Activated CD8-positive, alpha-beta memory T cell treated with anti-CD3 and anti-CD28 coated beads, Interleukin-2, amount 50 U/mL, for 48 hours (primary cell): Measurements from ENCODE around the gene WWOX.

Experiments
- DNase-seq: peaks from one replicate; pipeline ENCODE4 v3.0.0-alpha.2; 2020

Gene WWOX

DNA sequence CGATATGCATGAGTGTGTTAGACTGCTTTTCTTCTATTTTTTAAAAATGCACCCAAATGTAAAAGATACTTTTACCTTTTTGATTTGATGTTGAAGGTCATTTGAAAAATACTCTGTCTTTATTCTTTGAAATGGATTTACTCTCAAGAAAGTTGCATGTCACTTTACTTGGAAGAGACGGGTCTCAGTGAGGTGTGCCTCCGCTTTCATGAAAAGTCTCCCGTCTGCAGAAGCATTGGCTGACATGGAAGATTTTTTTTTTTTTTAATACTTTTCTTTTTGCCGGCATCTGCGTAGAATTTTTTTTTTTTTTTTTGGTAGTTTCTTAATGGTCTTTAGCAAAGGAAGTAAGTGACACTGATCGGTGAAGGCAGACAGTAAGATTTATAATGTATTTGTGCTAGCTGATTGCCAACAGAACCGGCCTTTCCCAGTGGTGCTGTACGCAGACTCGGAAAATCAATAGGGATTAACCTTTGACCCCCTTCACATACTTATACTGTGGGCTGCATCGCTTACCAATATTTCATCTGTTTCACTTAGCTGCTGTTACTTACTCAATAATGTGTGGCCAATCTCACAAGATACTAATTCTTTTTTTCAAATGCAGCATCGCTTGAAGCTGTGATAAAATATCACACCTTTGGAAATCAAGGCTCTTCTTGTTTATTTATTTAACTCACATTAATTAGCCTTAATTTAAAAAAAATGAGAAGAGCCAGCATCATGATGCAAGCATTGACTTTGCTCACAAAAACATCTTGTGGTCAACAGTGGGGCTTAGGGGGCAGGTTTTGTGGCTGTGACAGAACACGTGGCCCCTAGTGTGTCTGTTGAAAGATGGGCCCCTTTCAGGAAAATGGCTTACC lies 383.9 kb downstream of the WWOX start:
- DNase-seq: no peak

DNA sequence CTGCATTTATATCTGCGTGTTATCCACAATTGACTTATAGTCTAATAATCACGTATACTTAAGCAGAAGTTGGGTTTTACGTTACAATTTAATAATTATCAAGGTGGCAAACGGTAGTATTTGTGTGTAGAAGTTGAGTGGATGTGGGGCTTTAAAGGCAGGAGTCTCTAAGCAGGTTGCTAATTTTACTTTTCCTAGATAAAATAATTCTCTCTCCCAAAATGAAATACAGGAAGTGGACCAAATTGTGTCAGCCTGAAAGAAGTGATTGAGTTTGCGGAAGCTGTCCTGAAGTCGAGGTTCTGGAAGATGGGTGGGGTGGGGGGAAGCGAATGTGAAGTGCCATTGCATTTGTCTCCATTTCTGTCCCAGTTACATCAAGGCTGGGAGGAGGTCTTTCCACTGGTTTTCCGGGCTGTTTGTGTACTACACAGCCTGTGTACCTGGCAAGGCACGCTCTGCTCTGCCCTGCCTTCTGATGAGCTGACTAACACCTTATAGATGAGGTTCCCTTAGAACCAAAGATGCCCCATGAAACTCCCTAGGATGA lies 385.1 kb downstream of the WWOX start:
- DNase-seq: no peak

- no peak for DNase-seq
Measured at GRCh38 chr16:78485188-78485916, 385.9 kb downstream of the WWOX start.

DNA sequence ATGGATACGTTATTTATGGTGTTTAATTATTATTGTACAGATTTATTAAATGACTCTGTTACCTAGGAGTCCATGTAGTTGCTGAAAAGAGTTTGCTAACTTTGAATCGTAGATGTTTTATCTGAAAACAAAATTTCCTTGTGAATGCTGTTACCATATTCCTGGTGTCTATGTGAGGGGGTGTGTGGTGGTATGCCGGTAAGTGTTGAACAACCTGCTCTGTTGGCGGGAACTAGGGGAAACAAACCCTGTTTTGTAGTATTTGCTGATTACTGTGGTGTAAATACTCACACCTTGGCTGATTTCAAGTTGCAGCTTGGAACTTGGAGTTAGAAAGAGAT lies 386.4 kb downstream of the WWOX start:
- no peak for DNase-seq

DNA sequence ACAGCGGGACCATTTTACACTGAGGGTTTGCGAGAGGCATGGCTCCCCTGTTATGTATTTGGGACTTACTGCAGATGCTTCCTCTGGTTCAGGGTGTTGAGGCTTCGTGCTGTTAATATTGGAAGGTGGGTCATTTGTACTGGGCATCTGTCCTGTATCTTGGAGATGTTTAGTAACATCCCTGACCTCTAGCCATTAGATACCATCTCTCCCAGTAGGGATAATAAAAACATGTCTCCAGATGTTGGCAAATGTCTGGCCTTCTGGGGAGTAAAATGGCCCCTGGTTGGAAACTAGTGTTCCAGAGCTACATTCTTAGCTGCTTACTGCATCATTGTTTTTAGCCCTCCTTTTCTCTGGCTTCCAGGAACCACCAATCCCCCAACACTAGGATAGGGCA lies 388.0 kb downstream of the WWOX start:
- DNase-seq: no peak

- no peak for DNase-seq
Measured at GRCh38 chr16:78489072-78489471, 389.6 kb downstream of the WWOX start.

DNA sequence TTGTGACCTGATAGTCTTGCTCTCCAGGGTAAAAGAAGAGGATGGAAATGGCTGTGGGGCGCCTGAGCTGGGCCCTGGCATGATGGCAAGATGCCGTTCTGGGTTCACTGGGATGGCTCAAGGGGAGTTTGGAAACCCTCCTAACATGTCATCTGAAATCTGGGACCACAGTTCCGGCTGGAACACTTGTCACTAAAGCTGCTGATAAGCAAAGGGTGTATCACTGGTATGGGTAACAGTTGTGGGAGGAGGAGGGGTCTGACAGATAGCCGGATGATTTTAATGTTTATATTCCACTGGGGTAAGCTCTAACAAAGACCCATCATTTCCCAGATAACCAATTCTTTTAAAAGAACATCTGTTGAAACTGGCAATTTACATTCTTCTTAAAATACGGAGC lies 390.2 kb downstream of the WWOX start:
- DNase-seq: no peak

DNA sequence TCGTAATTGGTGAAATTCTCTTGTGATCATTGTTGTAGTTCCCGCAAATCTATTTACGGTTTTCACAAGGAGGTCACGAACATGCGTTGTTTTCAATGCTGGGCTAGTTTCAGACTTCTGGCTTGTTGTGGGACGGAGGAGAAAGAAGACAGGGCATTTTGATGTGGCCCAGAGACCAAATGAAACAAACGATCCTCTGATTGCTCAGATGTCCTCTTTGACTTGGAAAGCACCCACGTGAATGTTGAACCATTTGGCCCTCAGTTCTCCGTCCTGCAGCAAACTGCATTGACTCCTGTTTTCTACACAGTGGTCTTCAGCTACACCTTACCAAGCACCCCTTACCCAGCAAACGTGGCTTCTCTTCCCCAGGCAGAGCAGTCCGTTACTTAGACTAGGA lies 391.0 kb downstream of the WWOX start:
- no peak for DNase-seq

DNA sequence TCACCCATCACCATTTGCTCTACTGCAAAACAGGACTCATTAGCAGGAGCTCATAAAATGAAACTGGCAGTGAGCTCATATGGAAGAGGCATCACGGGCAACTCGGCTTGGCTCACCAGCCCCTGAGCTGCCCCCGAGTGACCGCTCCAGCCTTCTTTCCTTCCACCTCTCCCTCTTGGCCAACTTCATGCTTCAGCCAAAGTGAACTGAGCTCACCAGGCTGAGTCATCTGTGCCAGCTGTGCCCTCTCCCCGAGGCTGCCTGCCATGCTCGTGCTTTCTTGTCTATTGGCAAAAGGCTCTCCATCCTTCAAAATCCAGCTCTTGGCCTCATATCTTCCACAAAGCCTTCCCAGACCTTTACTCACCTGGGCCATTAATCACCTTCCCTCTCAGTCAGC lies 391.4 kb downstream of the WWOX start:
- no peak for DNase-seq

DNA sequence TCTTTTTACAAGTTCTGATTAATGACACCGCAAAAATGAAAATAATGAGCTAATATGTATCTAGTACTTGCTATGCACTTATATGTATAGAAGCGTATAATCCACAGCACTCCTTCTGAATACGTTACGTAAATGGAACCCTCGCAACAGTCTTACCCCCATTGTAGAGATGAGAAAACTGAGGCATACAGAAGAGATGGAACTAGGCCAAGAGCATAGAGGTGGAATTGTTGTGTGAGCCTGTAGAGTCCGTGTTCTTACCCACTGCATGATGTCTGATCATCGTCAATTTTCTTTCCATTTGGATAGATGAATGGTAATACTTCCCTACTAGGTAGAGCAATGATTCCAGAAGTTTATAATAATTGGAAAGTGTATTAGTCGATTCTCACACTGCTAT lies 394.1 kb downstream of the WWOX start:
- DNase-seq: no peak

DNA sequence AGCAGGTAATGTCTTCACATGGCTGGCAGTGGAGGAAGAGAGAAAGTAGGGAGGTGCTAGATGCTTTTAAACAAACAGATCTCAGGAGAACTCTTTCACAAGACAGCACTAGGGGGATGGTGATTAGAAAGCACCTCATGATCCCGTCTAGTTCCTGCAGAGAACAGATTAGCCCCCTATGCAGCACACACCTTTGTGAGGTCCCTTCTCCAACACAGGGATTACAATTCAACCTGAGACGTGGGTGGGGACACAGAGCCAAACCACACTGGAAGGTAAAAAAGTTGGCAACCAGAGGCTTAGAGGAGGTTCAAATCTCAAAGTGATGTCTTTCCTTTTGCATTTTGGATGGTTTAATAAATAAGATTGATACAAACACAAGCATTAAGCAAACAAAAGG lies 394.7 kb downstream of the WWOX start:
- DNase-seq: no peak

DNA sequence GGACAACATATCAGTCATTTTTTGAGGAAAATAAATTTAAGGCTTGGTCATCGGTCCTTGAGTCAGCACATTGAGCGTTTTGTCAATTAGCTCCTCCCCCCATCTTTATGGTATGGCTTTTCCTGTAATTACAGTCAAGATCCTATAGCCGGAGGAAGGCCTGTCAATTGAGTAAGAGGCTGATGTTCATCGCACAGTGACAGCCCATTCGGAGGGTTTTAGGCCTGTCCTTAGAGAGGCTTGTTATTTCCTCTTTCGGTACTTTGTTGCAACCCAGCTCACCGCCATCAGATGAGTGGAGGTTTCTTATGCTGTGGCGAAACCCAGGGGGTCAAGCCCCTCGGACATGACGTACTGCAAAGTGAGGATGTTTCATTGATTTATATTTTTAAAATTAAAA lies 395.2 kb downstream of the WWOX start:
- no peak for DNase-seq

- DNase-seq: no peak
Measured at GRCh38 chr16:78496189-78496588, 396.7 kb downstream of the WWOX start.

- no peak for DNase-seq
Measured at GRCh38 chr16:78499399-78499798, 399.9 kb downstream of the WWOX start.

DNA sequence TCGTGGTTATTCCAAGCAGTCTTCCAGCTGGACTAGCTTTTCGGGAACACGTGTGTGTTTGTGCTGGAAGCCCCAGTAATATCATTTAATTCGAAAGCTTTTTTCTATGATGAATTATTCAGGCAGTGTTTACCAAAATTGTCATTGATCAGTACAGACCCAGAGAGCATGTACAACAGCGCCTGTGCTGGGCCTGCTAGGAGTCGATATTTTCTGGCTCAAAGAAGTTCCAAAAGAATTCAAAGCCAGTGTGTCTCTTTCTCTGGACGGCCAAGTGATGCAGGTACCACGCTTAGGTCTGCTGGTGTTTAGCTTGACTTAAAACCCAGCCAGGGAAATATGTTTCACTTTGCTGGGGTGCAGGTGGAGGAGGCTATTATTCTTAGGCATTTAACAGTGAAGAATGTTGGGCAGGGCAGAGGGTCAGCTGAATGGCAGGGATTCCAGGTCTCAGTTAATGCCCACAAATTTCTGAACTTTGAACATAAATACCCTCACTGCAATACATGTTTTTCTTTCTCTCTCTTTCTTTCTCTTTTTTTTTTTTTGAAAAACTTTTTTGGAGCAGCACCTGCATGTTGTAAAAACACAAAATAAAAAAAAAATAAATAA lies 401.3 kb downstream of the WWOX start:
- no peak for DNase-seq

DNA sequence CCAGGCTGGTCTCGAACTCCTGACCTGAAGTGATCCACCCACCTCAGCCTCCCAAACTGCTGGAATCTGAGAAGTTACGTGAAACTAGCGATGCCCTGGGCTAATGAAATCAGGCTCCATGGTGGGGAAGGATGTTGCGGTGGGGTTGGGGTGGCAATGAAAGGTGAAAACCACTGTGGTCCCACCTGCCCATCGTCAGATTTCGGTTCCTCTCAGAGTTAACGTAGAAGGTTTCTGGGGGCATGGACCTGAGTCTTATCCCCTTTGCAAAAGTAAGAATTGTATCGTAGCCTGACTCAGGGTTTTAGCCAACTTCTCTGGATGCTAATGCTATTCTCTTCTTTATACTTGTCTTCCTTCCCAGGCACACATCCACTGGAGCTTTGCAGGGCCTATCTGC lies 402.3 kb downstream of the WWOX start:
- no peak for DNase-seq

GRCh38 chr16:78502812-78503350 lies 403.4 kb downstream of the WWOX start:
- DNase-seq: no peak

GRCh38 chr16:78503602-78504001 lies 404.1 kb downstream of the WWOX start:
- peak; percentile 53 for DNase-seq

- no peak for DNase-seq
Measured at GRCh38 chr16:78504401-78504851, 405.0 kb downstream of the WWOX start.

DNA sequence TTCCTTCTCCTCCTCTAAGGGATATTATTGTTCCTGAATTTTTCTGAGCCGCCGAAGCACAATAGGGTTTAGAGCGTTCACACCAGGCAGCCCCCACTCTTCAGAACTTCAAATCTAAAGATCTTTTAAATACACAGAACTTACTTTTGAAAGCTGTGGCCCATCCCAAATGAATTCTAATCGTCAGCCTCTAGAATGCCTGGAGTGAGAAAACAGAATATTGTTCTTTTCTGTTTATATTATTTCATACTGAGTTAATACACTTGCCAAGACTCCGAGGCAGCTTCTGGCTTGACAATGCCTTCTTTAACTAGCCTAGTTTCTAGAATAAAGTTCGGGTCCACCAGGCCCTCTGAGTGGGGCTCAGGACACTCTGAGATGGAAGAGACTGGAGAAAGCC lies 405.6 kb downstream of the WWOX start:
- DNase-seq: no peak

GRCh38 chr16:78505544-78506366 lies 406.3 kb downstream of the WWOX start:
- DNase-seq: no peak

- DNase-seq: no peak
Measured at GRCh38 chr16:78506367-78507193, 407.1 kb downstream of the WWOX start.
